ENCODE results near the gene FAM168A.

The FAM168A gene

GRCh38 chr11:73397468-73398131 is 200.3 kb downstream of the FAM168A start:
- no peak for DNase-seq

GRCh38 chr11:73396985-73397384 is 200.9 kb downstream of the FAM168A start:
- DNase-seq = no peak

DNA sequence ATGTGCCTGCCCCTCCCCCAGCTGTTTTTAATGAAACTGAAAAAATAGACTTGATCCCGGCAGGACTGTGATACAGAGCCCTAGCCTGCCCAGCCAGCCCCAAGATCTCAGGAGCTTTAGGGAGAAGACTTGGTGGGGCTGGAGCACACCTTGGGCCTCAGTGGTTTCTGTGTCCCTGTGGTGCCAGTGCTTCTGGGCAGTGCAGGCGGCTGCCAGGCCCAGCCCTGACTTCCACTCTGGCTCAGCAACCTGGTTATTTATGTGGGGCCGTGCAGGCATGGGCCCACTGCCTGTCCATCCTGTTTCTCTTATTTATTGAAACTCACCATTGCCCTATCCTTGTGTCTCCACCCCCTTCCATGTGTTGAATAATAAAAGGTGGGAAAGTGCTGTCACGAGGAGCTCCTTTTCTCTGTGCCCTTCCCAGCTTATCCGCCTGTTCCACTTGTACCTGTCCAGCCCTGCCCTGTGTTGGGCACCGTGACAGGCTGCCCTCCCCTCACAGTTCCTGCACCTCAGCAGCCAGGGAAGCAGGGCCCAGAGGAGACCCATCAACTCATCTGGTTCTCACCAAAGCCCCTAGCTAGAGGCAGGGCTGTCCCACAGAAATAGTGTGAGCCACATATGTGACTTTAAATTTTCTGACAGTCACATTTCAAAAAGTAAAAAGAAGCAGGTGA is 201.5 kb downstream of the FAM168A start:
- no peak for DNase-seq

- DNase-seq = peak; percentile 34
Measured at GRCh38 chr11:73395297-73396208, 202.4 kb downstream of the FAM168A start.

- peak; percentile 25 for DNase-seq
Measured at GRCh38 chr11:73394416-73395296, 203.3 kb downstream of the FAM168A start.

- peak; percentile 79 for DNase-seq
Measured at GRCh38 chr11:73393479-73394415, 204.2 kb downstream of the FAM168A start.

- DNase-seq = no peak
Measured at GRCh38 chr11:73393011-73393380, 204.9 kb downstream of the FAM168A start.

DNA sequence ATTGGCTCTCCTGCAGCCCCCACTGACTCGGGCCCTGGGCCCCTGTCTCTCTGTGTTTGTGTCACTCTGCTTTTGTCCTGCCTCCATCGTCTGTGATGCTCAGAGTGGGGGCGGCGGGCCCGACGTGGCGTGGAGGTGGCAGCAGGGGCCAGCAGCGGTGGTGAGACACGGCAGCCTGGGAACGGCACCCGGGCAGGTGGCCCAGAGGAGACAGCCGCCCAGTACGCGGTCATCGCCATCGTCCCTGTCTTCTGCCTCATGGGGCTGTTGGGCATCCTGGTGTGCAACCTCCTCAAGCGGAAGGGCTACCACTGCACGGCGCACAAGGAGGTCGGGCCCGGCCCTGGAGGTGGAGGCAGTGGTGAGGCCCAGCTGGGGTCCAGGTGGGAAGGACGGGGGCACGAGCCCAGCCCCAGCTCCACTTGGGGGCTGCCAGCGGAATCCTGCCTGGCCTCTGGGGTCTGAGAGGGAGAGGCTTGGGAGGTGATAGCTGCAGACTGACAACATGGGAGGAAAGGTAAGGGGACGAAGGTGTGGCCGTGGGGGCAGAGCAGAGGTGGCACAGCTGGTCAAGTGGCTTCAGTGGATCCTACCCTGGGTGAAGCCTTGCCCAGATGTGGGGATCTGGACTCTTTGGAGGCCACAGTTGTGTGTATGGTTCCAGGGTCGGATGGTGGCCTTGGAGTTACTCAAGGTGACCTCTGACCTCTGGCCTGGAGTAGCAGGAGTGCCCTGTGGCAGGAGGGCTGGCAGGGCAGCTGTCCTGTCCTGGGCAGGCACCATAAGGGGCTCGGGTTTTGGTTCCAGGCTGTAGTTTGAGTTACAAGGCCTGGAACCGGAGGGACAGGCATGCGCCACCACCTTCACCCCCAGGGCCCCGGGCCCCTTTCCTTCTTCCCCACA is 205.6 kb downstream of the FAM168A start:
- no peak for DNase-seq

DNA sequence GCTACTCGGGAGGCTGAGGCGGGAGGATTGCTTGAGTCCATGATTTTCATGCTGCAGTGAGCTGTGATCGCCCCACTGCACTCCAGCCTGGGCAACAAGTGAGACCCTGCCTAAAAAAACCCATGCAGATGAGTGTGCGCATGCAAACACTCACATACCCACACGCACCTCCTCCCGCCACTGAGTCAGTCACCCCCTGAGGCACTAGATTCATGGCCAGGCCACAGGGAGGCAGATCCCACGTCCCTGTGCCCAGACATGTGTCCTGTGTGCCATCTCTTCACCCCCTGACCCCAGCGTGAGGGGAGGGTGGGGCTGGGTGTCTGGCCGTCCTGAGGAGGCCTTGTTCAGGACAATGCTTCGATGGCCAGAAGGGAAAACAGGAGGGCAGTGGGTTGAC is 206.2 kb downstream of the FAM168A start:
- no peak for DNase-seq

DNA sequence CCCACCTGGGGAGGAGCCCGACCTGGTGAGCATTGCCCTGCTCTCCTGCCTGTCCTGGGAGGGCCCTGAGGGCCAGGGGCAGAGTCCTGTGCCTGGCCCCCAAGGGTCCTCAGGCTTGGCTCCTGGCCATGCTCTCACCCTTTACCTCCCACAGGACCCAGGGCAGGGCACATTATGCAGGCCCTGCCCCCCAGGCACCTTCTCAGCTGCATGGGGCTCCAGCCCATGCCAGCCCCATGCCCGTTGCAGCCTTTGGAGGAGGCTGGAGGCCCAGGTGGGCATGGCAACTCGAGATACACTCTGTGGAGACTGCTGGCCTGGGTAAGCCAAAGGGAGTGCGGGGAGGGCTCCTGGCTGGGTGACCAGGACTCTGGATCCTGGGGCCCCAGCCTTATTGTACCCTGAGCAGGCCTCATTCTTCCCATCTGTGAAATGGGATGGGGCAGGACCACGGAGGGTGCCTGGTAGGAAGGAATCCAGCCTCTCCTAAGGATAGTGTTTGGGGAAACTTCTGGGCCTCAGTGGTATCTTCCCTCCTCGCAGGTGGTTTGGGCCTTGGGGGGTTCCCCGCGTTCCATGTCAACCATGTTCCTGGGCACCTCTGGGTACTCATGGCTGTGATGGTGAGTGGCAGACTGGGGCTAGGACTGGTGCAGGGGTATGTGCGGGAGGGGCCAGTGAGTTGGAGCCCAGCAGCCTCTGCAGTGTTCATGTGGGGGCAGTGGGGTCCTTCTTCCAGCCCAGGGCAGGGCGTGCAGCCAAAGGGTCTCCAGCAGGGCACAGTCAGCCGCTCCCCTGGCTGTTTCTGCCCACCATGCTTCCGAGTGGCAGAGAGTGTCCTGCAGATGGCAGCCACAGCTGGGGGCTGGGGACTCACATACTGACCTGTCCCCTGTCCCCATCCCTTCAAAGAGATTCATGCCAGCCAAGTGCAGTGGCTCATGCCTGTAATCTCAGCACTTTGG is 207.0 kb downstream of the FAM168A start:
- no peak for DNase-seq

GRCh38 chr11:73389916-73390315 is 208.0 kb downstream of the FAM168A start:
- no peak for DNase-seq

GRCh38 chr11:73389134-73389525 is 208.8 kb downstream of the FAM168A start:
- no peak for DNase-seq

GRCh38 chr11:73388265-73389133 is 209.4 kb downstream of the FAM168A start:
- DNase-seq = peak; percentile 61

DNA sequence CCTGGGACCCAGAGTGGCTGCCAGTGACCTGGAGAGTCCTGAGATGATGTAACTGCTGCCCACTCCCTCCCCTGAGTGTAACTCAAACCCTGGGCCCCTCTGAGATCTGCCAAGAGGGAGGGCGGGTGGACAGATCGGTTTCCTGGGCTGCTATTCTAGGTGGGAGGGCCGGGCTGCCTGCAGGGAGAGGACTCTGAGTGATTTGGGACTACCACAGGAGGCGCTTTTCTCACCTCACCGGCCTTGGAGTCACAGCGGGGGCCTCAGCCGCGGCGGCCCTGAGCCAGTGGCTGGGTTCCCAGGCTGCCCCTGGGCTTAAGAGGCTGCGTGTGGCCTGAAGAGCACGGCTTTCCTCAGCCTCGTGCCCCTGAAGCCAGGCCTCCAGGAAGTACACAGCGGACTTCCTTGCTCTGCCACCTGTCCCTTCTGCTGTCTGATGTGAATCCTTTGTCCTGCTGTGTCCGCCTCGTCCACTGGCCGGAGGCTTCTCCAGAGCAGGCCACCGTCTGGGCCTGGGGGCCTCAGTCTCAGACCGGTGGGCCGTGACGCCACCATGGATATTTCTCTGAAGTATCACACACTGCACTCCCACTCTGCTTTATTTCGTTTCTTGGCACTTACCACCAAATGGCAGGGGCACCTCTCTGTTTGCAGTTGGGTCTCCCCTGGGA is 210.2 kb downstream of the FAM168A start:
- DNase-seq = peak; percentile 55

DNA sequence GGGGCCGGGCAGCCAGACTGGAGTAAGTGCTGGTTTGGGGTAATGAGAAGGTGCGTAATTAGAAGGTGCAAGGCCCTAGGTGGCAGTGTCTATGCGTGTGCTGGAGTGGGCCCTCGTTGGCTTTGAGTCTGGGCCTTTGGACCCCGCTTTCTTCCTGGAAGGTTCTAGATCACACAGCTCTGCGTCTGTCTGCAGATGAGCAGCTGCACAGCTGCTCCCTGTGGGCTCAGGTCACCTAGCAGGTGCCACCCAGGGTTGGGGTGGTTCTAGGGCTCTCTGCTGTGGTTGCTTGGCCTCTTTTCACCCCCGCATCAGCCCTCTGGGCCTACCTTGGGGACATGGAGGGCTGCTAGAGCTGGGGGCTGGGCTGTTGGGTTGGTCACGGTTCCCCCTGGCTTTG is 211.4 kb downstream of the FAM168A start:
- no peak for DNase-seq

GRCh38 chr11:73386016-73386415 is 211.9 kb downstream of the FAM168A start:
- DNase-seq = peak; percentile 64
